ENCODE data around the gene PARD3B. TPM values are rescaled to one million over a fixed set of nuclear protein-coding genes. Genes with fewer than 3 reads are reported as not detected.

Gene PARD3B
- total RNA-seq, 4 donors from 2014 or later: 32.6 to 65.7 (median 38.6) TPM

DNA sequence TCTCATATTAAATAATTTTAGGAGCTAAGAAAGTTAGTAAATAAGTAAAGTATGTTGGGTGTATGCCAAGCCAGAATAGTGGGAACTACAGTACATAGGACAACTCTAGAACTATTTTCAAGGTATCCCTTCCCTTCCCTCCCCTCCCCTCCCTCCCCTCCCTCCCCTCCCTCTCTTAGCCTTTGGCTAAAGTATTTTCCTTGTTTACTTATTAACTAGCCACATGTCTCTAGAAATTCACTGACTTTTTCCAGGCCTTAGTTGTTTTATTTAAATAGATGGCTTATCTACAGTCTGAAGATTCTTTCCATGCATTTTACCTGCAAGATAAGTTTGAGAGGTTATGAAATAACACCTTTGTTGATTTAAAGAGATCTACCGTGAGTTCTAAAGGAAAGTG is 402.1 kb downstream of the PARD3B start:
- H3K27ac ChIP-seq: no peak overlapping the region
- no peaks in the 10 kb centered on the region for H3K36me3 ChIP-seq
- in situ Hi-C loops (cut with MboI; ENCODE audit: low pct_ligation_motif_present in 1 of 4, low pct_unique_long_range_greater_than_20kb in 1 of 4, low sequenced_read_pairs in 3 of 4): no loop called here
- WGBS, 2 donors (ENCODE audit: low coverage in 1 of 2): 17 to 29% methylated on average over 1 of the region's 1 CpG
- intact Hi-C loops (cut with DNase I; ENCODE audit: low total_unique reads): no loop called here
- DNase-seq: no peak
- H3K27me3 ChIP-seq: no peaks in the 10 kb centered on the region
- H3K4me3 ChIP-seq: no peak overlapping the region
- H3K4me1 ChIP-seq: peaks cover 0 to 10% (median 0%) of the 10 kb centered on the region in 4 donors
- H3K9me3 ChIP-seq: peaks cover 4 to 16% of the 10 kb centered on the region in 2 donors
- TF ChIP-seq, protein P1, sequence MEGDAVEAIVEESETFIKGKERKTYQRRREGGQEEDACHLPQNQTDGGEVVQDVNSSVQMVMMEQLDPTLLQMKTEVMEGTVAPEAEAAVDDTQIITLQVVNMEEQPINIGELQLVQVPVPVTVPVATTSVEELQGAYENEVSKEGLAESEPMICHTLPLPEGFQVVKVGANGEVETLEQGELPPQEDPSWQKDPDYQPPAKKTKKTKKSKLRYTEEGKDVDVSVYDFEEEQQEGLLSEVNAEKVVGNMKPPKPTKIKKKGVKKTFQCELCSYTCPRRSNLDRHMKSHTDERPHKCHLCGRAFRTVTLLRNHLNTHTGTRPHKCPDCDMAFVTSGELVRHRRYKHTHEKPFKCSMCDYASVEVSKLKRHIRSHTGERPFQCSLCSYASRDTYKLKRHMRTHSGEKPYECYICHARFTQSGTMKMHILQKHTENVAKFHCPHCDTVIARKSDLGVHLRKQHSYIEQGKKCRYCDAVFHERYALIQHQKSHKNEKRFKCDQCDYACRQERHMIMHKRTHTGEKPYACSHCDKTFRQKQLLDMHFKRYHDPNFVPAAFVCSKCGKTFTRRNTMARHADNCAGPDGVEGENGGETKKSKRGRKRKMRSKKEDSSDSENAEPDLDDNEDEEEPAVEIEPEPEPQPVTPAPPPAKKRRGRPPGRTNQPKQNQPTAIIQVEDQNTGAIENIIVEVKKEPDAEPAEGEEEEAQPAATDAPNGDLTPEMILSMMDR (IDR thresholded peaks at IDR 0.05): no peak
- TF ChIP-seq POLR2AphosphoS5 (IDR thresholded peaks at IDR 0.05) (no peak), POLR2A (IDR thresholded peaks at IDR 0.05) (no peak), EP300 (IDR thresholded peaks at IDR 0.05; ENCODE audit: low read depth) (no peak)

DNA sequence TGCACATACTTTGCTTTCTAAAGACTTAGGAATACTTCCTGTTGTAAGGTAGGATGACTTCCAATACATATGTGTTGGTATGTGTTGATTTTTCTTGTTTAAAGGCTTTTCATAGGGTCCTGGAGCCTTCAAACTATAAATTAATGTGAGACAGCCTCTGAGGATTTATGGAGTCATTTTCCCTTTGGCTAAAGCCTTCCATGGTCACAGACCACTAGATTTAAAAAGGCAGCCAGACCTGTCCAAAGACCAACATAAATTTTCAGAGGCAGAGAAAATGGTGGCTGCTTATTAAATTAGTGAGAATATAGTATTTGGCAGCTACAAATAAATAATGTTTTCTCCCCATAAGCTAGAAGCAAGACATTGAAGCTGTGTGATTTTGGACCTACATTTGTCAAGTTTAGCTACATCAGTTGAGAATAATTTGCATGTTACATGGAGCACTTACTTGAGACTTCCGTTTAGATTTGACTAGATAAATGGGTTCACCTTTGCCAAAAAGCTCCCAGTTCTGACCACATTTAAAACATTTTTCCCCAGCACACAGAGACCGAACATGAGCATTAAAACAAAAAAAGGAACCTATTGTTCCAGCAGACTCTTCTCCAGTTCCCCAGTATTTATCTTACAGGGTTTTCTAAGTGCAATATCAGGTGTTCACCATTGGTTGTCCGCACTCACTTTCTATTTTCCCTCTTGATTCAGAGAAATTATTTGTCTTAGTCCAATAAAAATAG is 402.9 kb downstream of the PARD3B start:
- Histone ChIP-seq H3K27me3 (no peaks in the 10 kb centered on the region), H3K4me3 (no peak overlapping the region), H3K36me3 (no peaks in the 10 kb centered on the region), H3K9me3 (peaks cover 4 to 16% of the 10 kb centered on the region in 2 donors), H3K4me1 (peaks cover 0 to 10% (median 0%) of the 10 kb centered on the region in 4 donors), H3K27ac (no peak overlapping the region)
- intact Hi-C loops (cut with DNase I; ENCODE audit: low total_unique reads) (no loop called here), in situ Hi-C loops (cut with MboI; ENCODE audit: low pct_ligation_motif_present in 1 of 4, low pct_unique_long_range_greater_than_20kb in 1 of 4, low sequenced_read_pairs in 3 of 4) (no loop called here)
- DNase-seq: no peak
- TF ChIP-seq EP300 (IDR thresholded peaks at IDR 0.05; ENCODE audit: low read depth): no peak
- TF ChIP-seq, protein P1 (IDR thresholded peaks at IDR 0.05): no peak
- TF ChIP-seq POLR2A (IDR thresholded peaks at IDR 0.05): no peak
- TF ChIP-seq POLR2AphosphoS5 (IDR thresholded peaks at IDR 0.05): no peak
- 68 to 75% methylated on average over 3 of the region's 3 CpGs for WGBS, 2 donors (ENCODE audit: low coverage in 1 of 2)

DNA sequence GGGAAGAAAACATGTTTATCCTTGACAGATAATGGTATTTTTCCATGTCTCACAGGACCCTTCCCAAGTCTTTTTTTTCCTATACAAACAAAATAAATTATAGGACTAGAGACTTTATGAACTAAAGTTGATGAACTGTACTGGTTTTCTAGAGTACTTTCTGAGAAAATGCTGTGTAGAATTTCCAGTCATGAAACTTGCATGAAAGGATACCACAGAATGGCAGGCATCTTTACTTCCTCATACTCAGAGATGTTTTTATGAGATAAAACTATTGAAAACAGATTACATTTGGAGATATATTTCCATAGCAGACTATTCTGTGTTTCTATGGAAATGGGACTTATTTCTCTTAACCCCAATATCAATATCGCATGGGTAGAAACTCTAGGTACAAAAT is 403.5 kb downstream of the PARD3B start:
- WGBS, 2 donors (ENCODE audit: low coverage in 1 of 2): 71 to 84% methylated on average over 1 of the region's 1 CpG
- in situ Hi-C loops (cut with MboI; ENCODE audit: low pct_ligation_motif_present in 1 of 4, low pct_unique_long_range_greater_than_20kb in 1 of 4, low sequenced_read_pairs in 3 of 4): no loop called here
- Histone ChIP-seq H3K9me3 (peaks cover 4 to 16% of the 10 kb centered on the region in 2 donors), H3K4me1 (peaks cover 0 to 10% (median 0%) of the 10 kb centered on the region in 4 donors), H3K36me3 (no peaks in the 10 kb centered on the region), H3K27ac (no peak overlapping the region), H3K27me3 (no peaks in the 10 kb centered on the region), H3K4me3 (no peak overlapping the region)
- intact Hi-C loops (cut with DNase I; ENCODE audit: low total_unique reads): no loop called here
- TF ChIP-seq, protein P1 (IDR thresholded peaks at IDR 0.05): no peak
- no peak for TF ChIP-seq EP300 (IDR thresholded peaks at IDR 0.05; ENCODE audit: low read depth)
- no peak for TF ChIP-seq POLR2A (IDR thresholded peaks at IDR 0.05)
- no peak for DNase-seq

DNA sequence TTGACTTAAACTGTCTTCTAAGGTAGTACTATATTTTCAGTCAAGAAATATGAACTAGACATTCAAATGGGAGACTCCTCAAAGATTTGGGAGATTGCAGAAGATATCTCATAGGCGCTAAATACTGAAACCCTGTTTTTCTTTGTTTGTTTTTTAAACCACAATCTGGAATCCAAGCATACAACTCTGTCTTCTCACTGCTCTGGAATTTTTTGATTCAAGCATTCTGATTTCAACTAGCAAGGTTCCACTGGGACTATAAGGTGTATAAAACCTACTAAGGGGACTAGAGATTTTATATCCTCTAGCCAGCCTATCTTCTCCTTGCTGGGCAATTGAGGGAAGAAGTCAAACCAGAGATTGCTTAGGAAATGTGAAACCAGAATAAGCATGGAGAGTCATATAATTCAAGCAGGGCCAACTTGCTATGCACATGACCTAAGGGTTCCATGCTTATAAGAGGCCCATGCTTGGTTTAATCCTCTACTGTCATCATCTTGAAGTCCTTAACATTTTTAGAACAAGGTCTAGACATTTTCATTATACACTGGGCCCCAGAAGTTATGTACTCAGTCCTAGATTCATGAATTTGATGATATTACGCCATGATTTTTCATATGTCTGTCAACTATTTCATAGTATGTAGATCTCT is 405.5 kb downstream of the PARD3B start:
- Histone ChIP-seq H3K36me3 (no peaks in the 10 kb centered on the region), H3K27me3 (no peaks in the 10 kb centered on the region), H3K27ac (no peak overlapping the region), H3K4me3 (no peak overlapping the region), H3K4me1 (peaks cover 0 to 10% (median 0%) of the 10 kb centered on the region in 4 donors), H3K9me3 (no peaks in the 10 kb centered on the region)
- no peak for DNase-seq
- in situ Hi-C loops (cut with MboI; ENCODE audit: low pct_ligation_motif_present in 1 of 4, low pct_unique_long_range_greater_than_20kb in 1 of 4, low sequenced_read_pairs in 3 of 4): no loop called here
- TF ChIP-seq POLR2AphosphoS5 (IDR thresholded peaks at IDR 0.05) (no peak), POLR2A (IDR thresholded peaks at IDR 0.05) (no peak), EP300 (IDR thresholded peaks at IDR 0.05; ENCODE audit: low read depth) (no peak)
- TF ChIP-seq, protein P1 (IDR thresholded peaks at IDR 0.05): no peak
- intact Hi-C loops (cut with DNase I; ENCODE audit: low total_unique reads): no loop called here
- 84 to 92% methylated on average over 2 of the region's 2 CpGs for WGBS, 2 donors (ENCODE audit: low coverage in 1 of 2)

All from transverse colon (tissue), 4 donors.